Activated T-helper 2 cell treated with anti-CD3 and anti-CD28 coated beads, Interferon-gamma antibody, Interleukin-2, Interleukin-4, amounts not matched to agents 10 μg/mL and 5 μg/mL and 100 μg/mL, durations not matched to agents 14 hours and 24 hours and 36 hours (primary cell): ENCODE data around the gene MARCHF2. TPM values are rescaled to one million over a fixed set of nuclear protein-coding genes. Genes with fewer than 3 reads are reported as not detected.
"Not testable (repeated sequence)": the region's sequence is repeated elsewhere in the genome, so short reads cannot be mapped to it uniquely, and the experiment has no call there.

Experiments used
- DNase-seq: peaks from one replicate; pipeline ENCODE4 v3.0.0; 2021; ENCODE audit warnings: low spot score
- H3K27ac Mint-ChIP-seq: one replicate; pipeline ENCODE4 v1.8.0; 2021; ENCODE audit warnings: mixed read lengths
- H3K27me3 Mint-ChIP-seq: one replicate; pipeline ENCODE4 v1.8.0; 2021; ENCODE audit warnings: low read depth, mixed read lengths
- H3K36me3 Mint-ChIP-seq: one replicate; pipeline ENCODE4 v1.8.0; 2021; ENCODE audit warnings: low read depth, mixed read lengths
- H3K4me1 Mint-ChIP-seq: one replicate; pipeline ENCODE4 v1.8.0; 2021; ENCODE audit warnings: low read depth, mixed read lengths
- H3K4me3 Mint-ChIP-seq: one replicate; pipeline ENCODE4 v1.8.0; 2021; ENCODE audit warnings: low read depth, mild to moderate bottlenecking, moderate library complexity, mixed read lengths
- H3K9me3 Mint-ChIP-seq: one replicate; pipeline ENCODE4 v1.8.0; 2021; ENCODE audit warnings: mixed read lengths
- intact Hi-C: fragments of 100-400 bp; cut with micrococcal nuclease; formaldehyde crosslinking; loops from one replicate; pipeline ENCODE4 v1.15.1; 2023
- total RNA-seq: library from RNA; stranded (reverse); gene quantifications from 2 replicates; pipeline ENCODE4 v1.2.3, GENCODE V29; 2022

The MARCHF2 gene, protein sequence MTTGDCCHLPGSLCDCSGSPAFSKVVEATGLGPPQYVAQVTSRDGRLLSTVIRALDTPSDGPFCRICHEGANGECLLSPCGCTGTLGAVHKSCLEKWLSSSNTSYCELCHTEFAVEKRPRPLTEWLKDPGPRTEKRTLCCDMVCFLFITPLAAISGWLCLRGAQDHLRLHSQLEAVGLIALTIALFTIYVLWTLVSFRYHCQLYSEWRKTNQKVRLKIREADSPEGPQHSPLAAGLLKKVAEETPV
- 10.2 and 13.0 TPM in 2 replicates for total RNA-seq

DNA sequence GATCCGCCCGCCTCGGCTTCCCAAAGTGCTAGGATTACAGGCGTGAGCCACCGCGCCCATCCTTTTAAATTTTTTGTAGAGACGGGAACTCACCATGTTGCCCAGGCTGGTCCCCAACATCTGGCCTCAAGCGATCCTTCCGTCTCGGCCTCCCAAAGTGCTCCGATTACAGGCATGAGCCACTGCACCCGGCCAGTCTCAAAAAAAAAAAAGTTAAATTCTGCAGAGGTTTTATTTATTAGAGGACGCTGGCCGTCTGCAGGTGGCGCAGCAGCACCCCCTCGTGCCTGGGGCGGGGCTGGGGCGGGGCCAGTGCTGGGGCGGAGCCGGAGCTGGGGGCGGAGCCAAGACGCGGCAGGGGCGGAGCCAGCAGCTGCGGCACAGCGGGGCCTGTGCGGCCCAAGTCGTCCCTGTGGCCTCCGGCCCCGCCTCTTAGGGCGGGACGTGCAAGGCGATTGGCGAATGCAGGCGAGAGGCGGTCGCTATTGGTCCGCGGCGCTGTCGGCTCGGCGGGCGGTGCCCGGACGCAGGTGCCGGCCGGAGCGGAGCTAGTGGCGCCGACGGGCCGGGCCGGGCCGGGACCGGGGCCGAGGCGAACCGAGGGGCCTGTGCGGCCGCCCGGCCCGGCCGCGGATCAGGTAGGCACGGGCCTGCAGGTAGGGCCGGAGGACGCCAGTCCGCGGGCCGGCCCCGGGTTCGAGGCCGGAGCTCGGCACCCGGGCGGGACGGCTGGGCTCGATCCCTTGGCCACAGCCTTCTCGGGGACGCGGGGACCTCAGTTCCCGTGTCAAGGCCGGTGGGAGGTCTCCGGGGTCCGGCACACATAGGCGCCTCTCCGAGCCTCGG is at the start of gene MARCHF2:
Gene MARCHF2, plus strand, starts transcription at position 523 of the 846 bp plus-strand sequence. CDS start 8,536 bp downstream, outside the sequence.
- H3K4me1 Mint-ChIP-seq = peaks cover 7% of the 10 kb centered on the region
- intact Hi-C loops = loop anchor here (10.0 kb wide), 2 partner anchors 102 to 172 kb away; partner anchors contain the start of gene ZNF414
- H3K27me3 Mint-ChIP-seq = no peaks in the 10 kb centered on the region
- no peak within 1 kb of the TSS for H3K27ac Mint-ChIP-seq
- no peaks in the 10 kb centered on the region for H3K36me3 Mint-ChIP-seq
- H3K9me3 Mint-ChIP-seq = no peaks in the 10 kb centered on the region
- H3K4me3 Mint-ChIP-seq = peak within 1 kb of the TSS; percentile 65
- DNase-seq = peak; percentile 94

DNA sequence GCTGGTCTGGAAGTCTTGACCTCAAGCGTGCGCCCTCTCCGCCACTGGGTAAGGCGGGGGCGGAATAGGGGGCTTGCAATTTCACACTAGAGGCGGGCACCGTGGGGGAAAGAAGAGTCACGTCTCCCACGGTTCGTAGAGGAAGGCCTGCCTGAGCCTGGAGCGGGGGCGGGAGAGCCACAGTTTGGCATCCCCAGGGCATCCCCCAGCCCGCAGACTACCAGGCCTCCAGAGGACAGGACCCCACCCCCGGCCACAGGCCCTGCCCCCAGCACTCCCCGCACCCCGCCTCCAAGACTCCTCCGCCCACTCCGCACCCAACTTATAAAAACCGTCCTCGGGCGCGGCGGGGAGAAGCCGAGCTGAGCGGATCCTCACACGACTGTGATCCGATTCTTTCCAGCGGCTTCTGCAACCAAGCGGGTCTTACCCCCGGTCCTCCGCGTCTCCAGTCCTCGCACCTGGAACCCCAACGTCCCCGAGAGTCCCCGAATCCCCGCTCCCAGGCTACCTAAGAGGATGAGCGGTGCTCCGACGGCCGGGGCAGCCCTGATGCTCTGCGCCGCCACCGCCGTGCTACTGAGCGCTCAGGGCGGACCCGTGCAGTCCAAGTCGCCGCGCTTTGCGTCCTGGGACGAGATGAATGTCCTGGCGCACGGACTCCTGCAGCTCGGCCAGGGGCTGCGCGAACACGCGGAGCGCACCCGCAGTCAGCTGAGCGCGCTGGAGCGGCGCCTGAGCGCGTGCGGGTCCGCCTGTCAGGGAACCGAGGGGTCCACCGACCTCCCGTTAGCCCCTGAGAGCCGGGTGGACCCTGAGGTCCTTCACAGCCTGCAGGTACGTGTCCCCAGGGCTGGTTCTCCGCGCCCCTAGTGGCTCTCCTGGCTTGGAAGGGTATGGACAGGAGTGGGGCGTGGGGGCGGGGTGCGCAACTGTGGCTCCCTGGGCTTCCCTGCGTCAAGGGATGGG is 49.0 kb upstream of the MARCHF2 start, which contains the start of gene ANGPTL4:
Gene ANGPTL4, plus strand, starts transcription at position 353 of the 969 bp plus-strand sequence. Its CDS starts 167 bp downstream, at position 520.
- peak; percentile 66 for DNase-seq
- Mint-ChIP-seq H3K27ac (peak within 1 kb of the TSS; percentile 81), H3K4me1 (peaks cover 19% of the 10 kb centered on the region), H3K36me3 (peaks cover 3% of the 10 kb centered on the region), H3K27me3 (peaks cover 19% of the 10 kb centered on the region), H3K9me3 (no peaks in the 10 kb centered on the region), H3K4me3 (peak within 1 kb of the TSS; percentile 86)
- intact Hi-C loops = loop anchor here (5.0 kb wide), 1 partner anchor 143 kb away; no protein-coding TSS in a partner anchor

DNA sequence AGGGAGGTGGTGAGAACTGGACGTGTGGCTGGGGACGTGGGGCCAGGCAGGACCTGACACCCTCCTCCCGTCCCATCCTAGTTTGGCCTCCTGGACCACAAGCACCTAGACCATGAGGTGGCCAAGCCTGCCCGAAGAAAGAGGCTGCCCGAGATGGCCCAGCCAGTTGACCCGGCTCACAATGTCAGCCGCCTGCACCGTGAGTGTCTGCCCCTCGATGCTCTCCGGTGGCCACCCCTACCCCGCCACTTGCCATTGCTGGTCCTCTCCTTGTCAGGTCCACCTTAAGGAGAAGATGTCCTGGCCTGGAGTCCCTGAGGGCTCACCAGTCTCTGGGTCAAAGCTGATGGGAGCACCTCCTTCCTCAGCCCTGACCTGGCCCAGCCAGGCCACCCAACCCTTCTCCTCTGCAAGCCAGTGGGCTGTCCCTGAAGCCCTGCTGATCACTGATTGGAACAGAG is 47.0 kb upstream of the MARCHF2 start:
- intact Hi-C loops = no loop called here
- Mint-ChIP-seq H3K4me1 (peaks cover 19% of the 10 kb centered on the region), H3K27me3 (peaks cover 19% of the 10 kb centered on the region), H3K4me3 (no peak overlapping the region), H3K27ac (no peak overlapping the region), H3K9me3 (no peaks in the 10 kb centered on the region), H3K36me3 (peaks cover 3% of the 10 kb centered on the region)
- no peak for DNase-seq

DNA sequence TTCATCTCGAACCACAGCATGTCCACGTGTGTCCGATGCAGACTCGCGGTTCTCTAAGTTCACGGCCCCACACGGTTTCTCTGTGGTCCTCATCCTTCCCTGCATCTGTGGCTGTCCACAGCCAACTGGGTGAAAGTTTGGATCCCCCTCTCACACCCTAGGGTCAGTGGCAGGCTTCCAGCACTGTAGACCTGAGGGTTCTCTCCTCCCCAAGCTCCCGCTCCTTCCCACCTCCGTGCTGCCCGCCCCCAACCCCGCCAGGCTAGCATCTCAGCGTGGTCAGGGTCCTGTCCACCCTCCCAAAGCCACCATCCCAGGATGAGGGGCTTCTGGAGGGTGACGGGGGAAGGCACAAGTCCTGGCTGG is 46.2 kb upstream of the MARCHF2 start:
- Mint-ChIP-seq H3K27ac (no peak overlapping the region), H3K36me3 (peaks cover 3% of the 10 kb centered on the region), H3K9me3 (no peaks in the 10 kb centered on the region), H3K4me1 (peaks cover 17% of the 10 kb centered on the region), H3K4me3 (peak overlapping the region; percentile 8), H3K27me3 (peaks cover 19% of the 10 kb centered on the region)
- no peak for DNase-seq
- intact Hi-C loops = no loop called here

DNA sequence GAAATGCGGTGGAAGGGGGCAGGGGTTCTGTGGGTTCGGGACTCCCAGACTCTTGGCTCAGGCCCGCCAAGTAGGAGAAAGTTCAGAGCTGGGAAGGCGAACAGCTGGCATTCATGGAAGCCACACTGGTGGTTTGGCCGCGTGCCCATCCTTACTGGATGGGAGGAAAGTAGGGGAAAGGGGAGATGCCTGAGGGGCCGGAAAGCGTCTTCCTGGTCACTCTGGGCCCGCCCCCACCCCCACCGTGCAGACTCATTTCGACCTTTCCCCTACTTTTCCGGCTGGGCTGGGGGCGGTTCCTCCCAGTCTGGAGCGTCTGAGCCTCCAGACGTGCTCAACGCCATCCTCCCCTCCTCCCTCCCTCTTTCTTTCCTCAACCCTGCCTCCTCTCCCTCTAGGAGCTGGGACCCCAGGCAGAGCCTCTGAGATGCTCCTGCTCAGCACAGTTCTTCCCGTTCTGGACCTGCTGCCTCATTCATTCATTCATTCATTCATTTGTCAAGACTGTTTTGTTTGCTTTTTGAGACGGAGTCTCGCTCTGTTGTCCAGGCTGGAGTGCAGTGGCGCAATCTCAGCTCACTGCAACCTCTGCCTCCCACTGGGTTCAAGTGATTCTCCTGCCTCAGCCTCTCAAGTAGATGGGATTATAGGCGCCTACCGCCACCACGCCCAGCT is 45.6 kb upstream of the MARCHF2 start:
- intact Hi-C loops = no loop called here
- DNase-seq = no peak
- peaks cover 13% of the 10 kb centered on the region for H3K4me1 Mint-ChIP-seq
- H3K4me3 Mint-ChIP-seq = peak overlapping the region; percentile 8
- no peaks in the 10 kb centered on the region for H3K9me3 Mint-ChIP-seq
- H3K36me3 Mint-ChIP-seq = peaks cover 3% of the 10 kb centered on the region
- H3K27ac Mint-ChIP-seq = no peak overlapping the region
- H3K27me3 Mint-ChIP-seq = peaks cover 19% of the 10 kb centered on the region

DNA sequence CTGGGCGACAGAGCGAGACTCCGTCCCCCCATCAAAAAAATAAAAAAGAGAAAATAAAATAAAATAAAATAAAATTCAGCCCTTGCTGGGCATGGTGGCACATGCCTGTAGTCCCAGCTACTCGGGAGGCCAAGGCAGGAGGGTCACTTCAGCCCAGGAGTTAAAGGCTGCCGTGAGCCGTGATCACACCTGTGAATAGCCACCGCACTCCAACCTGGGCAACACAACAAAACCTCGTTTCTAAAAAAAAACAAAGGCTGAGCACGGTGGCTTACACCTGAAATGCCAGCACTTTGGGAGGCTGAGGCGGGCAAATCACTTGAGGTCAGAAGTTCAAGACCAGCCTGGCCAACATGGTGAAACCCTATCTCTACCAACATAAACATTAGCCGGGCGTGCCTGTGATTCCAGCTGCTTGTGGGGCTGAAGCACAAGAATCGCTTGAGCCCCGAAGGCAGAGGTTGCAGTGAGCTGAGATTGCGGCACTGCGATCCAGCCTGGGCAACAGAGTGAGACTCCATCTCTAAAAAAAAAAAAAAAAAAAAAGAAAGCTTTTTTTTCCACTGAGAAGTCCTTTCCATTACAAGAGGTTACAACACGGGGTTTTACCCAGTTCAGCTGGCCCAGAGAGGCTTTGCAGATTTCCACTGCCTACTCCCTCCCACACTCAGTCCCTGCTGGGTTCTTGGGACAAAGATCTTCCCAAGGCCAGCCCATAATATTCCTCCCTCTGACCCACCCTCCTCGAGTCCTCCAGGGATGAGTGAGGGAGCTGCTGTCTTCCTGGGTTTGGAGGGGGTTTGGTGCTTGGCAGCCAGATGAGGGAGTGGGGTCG is 42.7 kb upstream of the MARCHF2 start:
- DNase-seq = no peak
- Mint-ChIP-seq H3K9me3 (no peaks in the 10 kb centered on the region), H3K4me3 (no peak overlapping the region), H3K4me1 (peaks cover 6% of the 10 kb centered on the region), H3K27ac (no peak overlapping the region), H3K27me3 (peaks cover 17% of the 10 kb centered on the region), H3K36me3 (peaks cover 8% of the 10 kb centered on the region)
- intact Hi-C loops = no loop called here

DNA sequence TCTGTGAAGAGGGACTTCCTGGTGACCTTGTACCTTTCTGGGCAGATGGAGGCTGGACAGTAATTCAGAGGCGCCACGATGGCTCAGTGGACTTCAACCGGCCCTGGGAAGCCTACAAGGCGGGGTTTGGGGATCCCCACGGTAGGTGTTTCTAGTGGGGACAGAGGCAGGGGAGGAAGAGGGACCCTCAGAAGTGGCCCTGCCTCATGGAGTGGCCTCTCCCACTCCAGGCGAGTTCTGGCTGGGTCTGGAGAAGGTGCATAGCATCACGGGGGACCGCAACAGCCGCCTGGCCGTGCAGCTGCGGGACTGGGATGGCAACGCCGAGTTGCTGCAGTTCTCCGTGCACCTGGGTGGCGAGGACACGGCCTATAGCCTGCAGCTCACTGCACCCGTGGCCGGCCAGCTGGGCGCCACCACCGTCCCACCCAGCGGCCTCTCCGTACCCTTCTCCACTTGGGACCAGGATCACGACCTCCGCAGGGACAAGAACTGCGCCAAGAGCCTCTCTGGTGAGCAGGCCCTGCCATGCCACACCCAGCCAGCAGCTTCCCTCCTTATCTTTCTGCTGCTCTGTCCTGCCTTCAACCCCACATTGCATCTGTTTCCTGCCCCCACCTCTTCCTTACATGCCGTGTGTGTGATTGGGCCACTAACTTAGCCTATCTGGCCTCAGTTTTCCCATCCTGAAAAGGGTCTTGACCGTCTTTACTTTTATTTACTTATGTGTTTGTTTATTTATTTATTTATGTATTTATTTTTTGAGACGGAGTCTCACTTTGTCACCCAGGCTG is 41.9 kb upstream of the MARCHF2 start:
- peaks cover 8% of the 10 kb centered on the region for H3K36me3 Mint-ChIP-seq

DNA sequence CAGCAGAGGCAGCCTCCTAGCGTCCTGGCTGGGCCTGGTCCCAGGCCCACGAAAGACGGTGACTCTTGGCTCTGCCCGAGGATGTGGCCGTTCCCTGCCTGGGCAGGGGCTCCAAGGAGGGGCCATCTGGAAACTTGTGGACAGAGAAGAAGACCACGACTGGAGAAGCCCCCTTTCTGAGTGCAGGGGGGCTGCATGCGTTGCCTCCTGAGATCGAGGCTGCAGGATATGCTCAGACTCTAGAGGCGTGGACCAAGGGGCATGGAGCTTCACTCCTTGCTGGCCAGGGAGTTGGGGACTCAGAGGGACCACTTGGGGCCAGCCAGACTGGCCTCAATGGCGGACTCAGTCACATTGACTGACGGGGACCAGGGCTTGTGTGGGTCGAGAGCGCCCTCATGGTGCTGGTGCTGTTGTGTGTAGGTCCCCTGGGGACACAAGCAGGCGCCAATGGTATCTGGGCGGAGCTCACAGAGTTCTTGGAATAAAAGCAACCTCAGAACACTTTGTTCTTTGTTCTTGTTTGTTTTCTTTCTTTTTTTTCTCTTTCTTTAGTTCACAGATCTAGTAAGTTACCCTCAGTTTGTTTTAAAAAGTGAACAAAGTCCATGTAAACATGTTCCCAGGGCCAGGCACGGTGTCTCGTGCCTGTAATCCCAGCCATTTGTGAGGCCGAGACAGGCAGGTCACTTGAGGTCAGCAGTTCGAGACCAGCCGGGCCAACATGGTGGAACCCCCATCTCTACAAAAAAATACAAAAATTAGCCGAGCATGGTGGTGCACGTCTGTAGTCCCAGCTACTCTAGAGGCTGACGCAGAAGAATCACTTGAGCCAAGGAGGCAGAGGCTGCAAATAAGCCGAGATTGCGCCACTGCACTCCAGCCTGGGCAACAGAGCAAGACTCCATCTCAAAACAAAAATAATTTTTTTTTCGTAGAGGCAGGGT is 39.0 kb upstream of the MARCHF2 start:
- Mint-ChIP-seq H3K4me1 (peaks cover 4% of the 10 kb centered on the region), H3K27me3 (no peaks in the 10 kb centered on the region), H3K9me3 (no peaks in the 10 kb centered on the region), H3K36me3 (peaks cover 4% of the 10 kb centered on the region), H3K27ac (no peak overlapping the region), H3K4me3 (no peak overlapping the region)
- intact Hi-C loops = no loop called here
- DNase-seq = no peak

More for the DNA sequence above, 41.9 kb upstream of the MARCHF2 start:
- no peak for DNase-seq
- Mint-ChIP-seq H3K27me3 (peaks cover 11% of the 10 kb centered on the region), H3K4me1 (peaks cover 6% of the 10 kb centered on the region), H3K27ac (no peak overlapping the region), H3K9me3 (no peaks in the 10 kb centered on the region), H3K4me3 (no peak overlapping the region)
- intact Hi-C loops = no loop called here

DNA sequence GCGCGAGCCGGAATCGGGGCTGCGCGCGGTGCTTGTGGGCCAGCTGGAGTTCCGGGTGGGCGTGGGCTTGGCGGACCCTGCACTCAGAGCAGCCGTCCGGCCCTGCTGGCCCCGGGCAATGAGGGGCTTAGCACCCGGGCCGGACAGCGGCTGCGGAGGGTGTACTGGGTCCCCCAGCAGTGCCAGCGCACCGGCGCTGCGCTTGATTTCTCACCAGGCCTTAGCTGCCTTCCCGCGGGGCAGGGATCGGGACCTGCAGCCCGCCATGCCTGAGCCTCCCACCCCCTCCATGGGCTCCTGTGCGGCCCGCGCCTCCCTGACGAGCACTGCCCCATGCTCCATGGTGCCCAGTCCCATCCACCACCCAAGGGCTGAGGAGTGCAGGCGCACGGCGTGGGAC is 37.3 kb upstream of the MARCHF2 start:
- H3K36me3 Mint-ChIP-seq, H3K4me3 Mint-ChIP-seq, H3K27ac Mint-ChIP-seq, DNase-seq, H3K4me1 Mint-ChIP-seq, H3K9me3 Mint-ChIP-seq, H3K27me3 Mint-ChIP-seq, intact Hi-C loops: not testable (repeated sequence)

DNA sequence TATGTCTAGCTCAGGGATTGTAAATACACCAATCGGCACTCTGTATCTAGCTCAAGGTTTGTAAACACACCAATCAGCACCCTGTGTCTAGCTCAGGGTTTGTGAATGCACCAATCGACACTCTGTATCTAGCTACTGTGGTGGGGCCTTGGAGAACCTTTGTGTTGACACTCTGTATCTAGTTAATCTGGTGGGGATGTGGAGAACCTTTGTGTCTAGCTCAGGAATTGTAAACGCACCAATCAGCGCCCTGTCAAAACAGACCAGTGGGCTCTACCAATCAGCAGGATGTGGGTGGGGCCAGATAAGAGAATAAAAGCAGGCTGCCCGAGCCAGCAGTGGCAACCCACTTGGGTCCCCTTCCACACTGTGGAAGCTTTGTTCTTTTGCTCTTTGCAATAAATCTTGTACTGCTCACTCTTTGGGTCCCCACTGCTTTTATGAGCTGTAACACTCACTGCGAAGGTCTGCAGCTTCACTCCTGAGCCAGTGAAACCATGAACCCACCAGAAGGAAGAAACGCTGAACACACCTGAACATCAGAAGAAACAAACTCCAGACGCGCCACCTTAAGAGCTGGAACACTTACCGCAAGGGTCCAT is 36.6 kb upstream of the MARCHF2 start:
- intact Hi-C loops, H3K27ac Mint-ChIP-seq, DNase-seq, H3K27me3 Mint-ChIP-seq, H3K36me3 Mint-ChIP-seq, H3K9me3 Mint-ChIP-seq, H3K4me1 Mint-ChIP-seq, H3K4me3 Mint-ChIP-seq: not testable (repeated sequence)
